GM12891 (cell line): ENCODE data around the gene EMC8.
"Not testable (repeated sequence)": the region's sequence is repeated elsewhere in the genome, so short reads cannot be mapped to it uniquely, and the experiment has no call there.

Experiments used
- DNase-seq: peaks from one replicate; pipeline ENCODE4 v3.0.0; 2011; ENCODE audit warnings: low spot score; ENCODE audit not compliant: insufficient read length
- FAIRE-seq: peaks from 2 replicates; lab custom pipeline; 2011; peaks lifted over from hg19 to GRCh38; lab: Jason Lieb, UNC
- PAX5 ChIP-seq: IDR thresholded peaks from 2 replicates; pipeline ENCODE4 v1.6.1; 2011; ENCODE audit warnings: low read length, moderate library complexity, mild to moderate bottlenecking; ENCODE audit not compliant: insufficient read depth, severe bottlenecking
- POLR2A ChIP-seq: IDR thresholded peaks from 2 replicates; pipeline ENCODE4 v1.6.1; 2011; ENCODE audit warnings: low read depth, low read length, control low read depth
- POLR2AphosphoS5 ChIP-seq: IDR thresholded peaks from 2 replicates; pipeline ENCODE4 v1.6.1; 2011; ENCODE audit warnings: low read depth, low read length, control low read depth
- POU2F2 ChIP-seq: IDR thresholded peaks from 2 replicates; pipeline ENCODE4 v1.6.1; 2011; ENCODE audit warnings: low read depth, mild to moderate bottlenecking, control low read depth, low read length, moderate library complexity
- SPI1 ChIP-seq: IDR thresholded peaks from 2 replicates; pipeline ENCODE4 v1.6.1; 2011; ENCODE audit warnings: low read depth, low read length, control low read depth
- TAF1 ChIP-seq: IDR thresholded peaks from 2 replicates; pipeline ENCODE4 v1.6.1; 2011; ENCODE audit warnings: low read depth, low read length, control low read depth

The EMC8 gene

DNA sequence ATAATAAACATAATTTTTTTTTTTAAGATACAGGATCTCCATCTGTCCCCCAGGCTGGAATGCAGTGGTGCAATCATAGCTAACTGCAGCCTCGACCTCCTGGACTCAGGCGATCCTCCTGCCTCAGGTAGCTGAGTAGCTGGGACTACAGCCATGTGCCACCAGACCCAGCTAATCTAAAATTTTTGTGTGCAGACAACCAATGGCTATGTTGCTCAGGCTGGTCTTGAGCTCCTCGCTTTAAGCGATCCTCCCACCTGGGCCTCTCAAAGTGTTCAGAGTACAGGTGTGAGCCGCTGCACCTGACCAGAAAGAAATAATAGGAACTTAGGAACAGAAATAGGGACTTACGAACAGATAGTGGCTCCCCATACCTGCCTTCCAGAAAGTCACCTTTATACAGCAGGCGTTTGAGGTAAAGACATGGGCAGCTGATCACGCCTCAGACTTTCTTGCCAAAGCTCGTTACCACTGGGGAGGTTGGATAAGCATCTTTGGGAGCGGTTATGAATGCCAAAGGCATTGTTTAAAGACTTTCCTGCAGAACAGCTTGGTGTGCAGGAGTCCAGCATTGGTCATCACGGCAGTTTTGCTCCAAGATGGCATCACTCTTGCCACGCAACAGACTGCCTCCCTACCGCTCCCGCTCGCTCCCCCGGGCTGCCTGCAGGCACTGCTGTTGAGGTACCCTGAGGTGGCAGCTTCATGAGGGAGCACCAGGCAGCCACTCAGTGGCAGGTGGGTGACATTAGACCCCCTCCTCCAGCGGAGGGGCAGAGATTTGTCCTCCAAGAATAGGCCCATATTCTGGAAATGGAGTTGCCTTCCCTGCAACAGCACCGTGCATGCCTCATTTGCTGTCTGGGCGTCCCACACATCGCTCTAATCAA lies 13.7 kb upstream of the EMC8 start:
- DNase-seq: no peak
- FAIRE-seq: no peak
- TF ChIP-seq POU2F2 (no peak), TAF1 (no peak), SPI1 (no peak), POLR2AphosphoS5 (no peak), PAX5 (no peak), POLR2A (no peak)

DNA sequence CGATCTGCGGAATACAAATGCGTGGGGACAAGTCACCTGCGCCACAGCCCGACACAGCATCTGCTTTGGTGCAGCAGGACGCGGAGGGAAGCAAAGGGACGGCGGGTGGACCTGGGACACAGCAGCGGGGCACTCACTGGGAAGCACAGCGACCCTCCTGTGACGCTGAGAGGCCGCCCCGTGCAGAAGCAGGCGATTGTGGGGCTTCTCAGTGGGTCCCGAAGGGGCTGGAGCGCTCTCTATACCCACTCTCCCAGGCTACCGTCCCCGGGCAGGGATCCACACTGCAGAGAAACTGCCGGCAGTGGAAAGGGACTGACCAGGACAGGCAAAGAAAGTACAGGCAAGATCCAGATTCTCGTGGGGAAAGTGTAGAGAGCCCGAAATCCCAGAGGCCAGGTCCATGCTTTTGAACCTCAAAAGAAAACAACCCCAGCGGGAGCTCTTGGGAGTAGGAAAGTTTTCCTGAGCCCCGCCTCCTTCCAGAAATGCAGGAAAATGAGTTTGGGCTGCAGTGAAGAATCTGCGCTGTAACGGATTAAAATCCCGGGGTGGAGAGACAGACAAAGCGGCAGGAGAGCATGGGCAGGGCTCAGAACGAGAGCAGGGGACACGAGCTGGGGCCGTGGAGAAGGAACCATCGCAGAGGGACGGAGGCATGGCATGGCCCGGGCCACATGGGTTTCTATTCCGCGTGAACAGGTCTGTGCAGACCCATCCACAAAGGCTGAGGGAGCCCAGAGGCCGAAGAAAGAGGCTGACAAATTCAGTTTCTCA lies 12.9 kb upstream of the EMC8 start:
- no peak for FAIRE-seq
- DNase-seq: no peak
- no peak for TF ChIP-seq POU2F2
- no peak for TF ChIP-seq PAX5
- TF ChIP-seq TAF1: no peak
- TF ChIP-seq SPI1: no peak
- TF ChIP-seq POLR2AphosphoS5: no peak
- no peak for TF ChIP-seq POLR2A

DNA sequence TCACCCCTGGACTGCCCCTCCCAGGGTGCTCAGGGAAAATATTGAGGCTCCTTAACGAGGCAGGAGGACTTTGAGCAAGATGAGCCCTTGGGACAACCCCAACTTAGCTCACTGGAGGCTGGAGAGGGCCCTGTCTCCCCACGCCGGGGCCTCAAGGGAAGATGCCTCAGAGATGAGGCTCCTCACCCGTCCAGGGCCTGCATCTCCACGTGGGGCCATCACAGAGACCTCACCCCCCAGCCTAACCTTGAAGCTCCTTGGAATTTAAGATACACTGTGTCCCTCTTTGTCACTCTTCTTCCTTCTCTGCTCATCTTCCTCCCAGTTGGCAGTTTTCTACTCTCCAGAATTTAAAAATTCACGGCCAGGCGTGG lies 11.4 kb upstream of the EMC8 start:
- DNase-seq (no peak), FAIRE-seq (no peak)
- TF ChIP-seq SPI1: no peak

DNA sequence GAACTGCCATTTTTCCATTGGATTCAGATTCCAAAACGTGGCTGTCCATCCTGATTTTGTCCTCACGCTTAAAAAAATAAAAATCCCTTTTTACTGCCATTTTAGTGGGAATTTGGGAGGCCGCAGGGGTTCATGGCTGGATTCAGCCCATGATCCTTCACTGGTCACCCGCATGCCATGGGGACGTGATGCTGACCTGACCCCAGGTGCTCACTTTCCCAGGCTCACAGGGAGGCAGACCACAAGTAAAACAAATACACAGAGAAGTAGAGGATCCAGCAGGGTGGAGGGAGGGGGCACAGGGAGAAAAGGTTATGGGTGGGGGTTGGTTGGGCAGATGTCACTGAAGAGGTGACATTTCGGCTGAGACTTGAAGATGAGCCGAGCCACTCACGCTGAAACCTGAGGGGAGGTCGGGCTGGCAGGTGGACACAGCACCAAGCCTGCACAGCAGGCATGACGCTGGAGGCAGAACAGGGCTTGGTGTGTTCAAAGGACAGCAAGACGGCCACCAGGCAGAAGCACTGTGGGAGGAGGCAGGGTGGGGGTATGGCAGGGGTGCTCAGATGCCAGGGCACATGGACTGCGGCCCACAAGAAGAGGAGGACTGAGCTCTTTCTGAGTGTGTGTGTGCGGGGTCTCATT lies 10.9 kb upstream of the EMC8 start:
- no peak for FAIRE-seq
- TF ChIP-seq TAF1: no peak
- no peak for TF ChIP-seq SPI1
- TF ChIP-seq POU2F2: no peak
- TF ChIP-seq POLR2AphosphoS5: no peak
- no peak for TF ChIP-seq POLR2A
- no peak for TF ChIP-seq PAX5
- DNase-seq: no peak

DNA sequence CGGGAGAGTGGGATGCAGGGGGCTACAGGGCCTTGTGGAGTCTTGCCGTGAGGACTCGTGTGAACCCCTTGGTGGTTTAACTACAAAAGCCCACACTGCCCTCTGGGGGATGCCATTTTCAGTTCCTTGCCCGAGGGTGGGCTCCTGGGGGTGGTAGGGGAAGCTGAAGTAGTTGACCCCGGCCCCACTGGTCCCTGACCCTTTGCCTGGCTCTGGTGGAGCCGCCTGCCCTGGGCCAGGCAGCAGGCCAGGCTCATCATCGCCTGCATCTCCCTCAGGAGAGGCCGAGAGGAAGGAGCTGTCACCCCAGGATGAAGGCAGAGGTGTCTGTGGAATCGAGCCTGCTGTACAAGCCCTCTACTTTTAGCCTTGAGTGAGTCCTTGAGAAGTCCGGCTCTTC lies 10.3 kb upstream of the EMC8 start:
- no peak for DNase-seq
- FAIRE-seq: no peak
- no peak for TF ChIP-seq POLR2AphosphoS5
- no peak for TF ChIP-seq SPI1
- no peak for TF ChIP-seq POLR2A
- no peak for TF ChIP-seq POU2F2
- no peak for TF ChIP-seq TAF1

DNA sequence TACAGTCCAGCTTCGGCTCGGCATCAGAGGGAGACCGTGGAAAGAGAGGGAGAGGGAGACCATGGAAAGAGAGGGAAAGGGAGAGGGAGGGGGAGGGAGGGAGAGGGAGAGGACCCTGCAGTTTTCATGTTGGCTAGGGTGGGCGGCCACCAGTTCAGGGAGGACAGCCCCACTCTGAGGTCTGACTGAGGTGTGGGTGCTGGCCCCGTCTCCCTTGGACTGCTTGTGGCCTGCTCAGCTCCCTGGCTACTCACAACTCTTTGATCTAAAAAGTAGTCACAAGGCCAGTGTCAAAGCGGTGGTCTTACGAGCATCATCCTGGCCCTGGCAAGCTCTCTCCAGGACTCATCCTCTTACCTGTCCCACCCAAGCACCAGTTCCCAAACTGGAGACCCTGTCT lies 9.6 kb upstream of the EMC8 start:
- no peak for TF ChIP-seq POLR2AphosphoS5
- no peak for TF ChIP-seq PAX5
- TF ChIP-seq SPI1: no peak
- no peak for TF ChIP-seq POLR2A
- no peak for TF ChIP-seq TAF1
- no peak for TF ChIP-seq POU2F2
- DNase-seq: no peak
- no peak for FAIRE-seq

DNA sequence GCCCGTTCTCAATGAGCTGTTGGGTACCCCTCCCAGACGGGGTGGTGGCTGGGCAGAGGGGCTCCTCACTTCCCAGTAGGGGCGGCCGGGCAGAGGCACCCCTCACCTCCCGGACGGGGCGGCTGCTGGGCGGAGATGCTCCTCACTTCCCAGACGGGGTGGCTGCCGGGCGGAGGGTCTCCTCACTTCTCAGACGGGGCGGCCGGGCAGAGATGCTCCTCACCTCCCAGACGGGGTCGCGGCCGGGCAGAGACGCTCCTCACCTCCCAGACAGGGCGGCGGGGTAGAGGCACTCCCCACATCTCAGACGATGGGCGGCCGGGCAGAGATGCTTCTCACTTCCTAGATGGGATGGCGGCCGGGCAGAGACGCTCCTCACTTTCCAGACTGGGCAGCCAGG lies 8.8 kb upstream of the EMC8 start:
- DNase-seq, FAIRE-seq: not testable (repeated sequence)

DNA sequence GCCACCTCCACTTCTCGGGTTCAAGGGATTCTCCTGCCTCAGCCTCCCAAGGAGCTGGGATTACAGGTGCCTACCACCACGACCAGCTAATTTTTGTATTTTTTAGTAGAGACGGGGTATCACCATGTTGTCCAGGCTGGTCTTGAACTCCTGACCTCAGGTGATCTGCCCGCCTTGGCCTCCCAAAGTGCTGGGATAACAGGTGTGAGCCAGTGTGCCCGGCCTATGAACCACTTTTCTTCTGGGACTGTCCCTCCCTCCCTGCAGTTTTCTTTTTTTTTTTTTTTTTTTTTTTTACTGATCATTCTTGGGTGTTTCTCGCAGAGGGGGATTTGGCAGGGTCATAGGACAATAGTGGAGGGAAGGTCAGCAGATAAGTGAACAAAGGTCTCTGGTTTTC lies 8.0 kb upstream of the EMC8 start:
- not testable (repeated sequence) for FAIRE-seq, DNase-seq

DNA sequence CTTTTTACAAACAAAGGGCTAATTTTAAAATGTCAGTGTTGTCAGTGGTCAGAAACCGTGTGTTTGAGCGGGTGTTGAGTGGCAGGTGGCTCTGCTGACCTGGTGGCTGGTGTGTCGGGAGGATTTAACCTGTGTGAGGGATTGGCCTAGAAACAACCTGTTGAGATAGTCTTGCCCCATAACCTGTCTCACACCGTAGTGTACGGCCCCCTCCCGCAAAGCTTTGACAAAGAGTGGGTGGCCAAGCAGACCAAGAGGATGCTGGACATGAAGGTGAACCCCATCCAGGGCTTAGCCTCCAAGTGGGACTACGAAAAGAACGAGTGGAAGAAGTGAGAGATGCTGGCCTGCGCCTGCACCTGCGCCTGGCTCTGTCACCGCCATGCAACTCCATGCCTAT lies 7.2 kb upstream of the EMC8 start:
- DNase-seq (no peak), FAIRE-seq (no peak)
- TF ChIP-seq POU2F2: no peak
- TF ChIP-seq TAF1: no peak
- TF ChIP-seq SPI1: no peak
- no peak for TF ChIP-seq POLR2A
- no peak for TF ChIP-seq POLR2AphosphoS5
- no peak for TF ChIP-seq PAX5

DNA sequence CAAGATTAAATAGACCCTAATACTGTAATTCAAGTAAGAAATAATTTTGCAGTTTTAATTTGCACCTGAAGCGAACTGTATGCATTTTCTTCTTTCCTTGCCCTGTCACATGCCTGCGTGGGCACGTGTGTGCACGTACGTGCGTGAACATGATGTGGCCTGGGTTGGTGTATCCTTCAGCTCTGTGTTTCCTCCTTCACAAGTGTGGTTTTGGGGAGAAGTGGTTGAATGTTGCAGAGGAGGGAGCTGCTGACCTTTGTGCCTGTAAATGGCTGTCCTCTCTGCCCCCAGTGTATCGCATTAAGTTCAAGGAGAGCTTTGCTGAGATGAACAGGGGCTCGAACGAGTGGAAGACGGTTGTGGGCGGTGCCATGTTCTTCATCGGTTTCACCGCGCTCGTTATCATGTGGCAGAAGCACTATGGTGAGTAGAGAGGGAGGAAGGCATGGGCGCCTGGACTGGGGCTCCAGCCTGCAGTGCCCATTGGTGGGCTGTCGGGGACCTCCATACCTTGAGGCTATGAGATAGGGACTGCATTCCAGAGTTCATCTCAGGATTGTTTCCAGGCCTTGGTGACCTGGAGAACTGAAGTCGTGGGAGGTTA lies 6.2 kb upstream of the EMC8 start:
- TF ChIP-seq POLR2AphosphoS5 (peak; percentile 54; the same call in 1 of the 2 replicates), POU2F2 (no peak), PAX5 (no peak)
- FAIRE-seq (no peak), DNase-seq (no peak)
